Astrocyte (in vitro differentiated cells and primary cell): ENCODE results near the gene ADARB2. TPM values are rescaled to one million over a fixed set of nuclear protein-coding genes. Genes with fewer than 3 reads are reported as not detected.

Experiments
- DNase-seq: peaks from one replicate; pipeline ENCODE4 v3.0.0-alpha.2; 2010; ENCODE audit warnings: low read depth
- FAIRE-seq: peaks from 2 replicates; lab custom pipeline; 2011; peaks lifted over from hg19 to GRCh38; lab: Jason Lieb, UNC
- H2AFZ ChIP-seq: 2 replicates; pipeline ENCODE4 v1.6.0; 2012; ENCODE audit warnings: low read depth, low read length, inconsistent platforms
- H3K27ac ChIP-seq: 2 replicates; pipeline ENCODE4 v1.5.1; 2011; ENCODE audit warnings: low read depth, low read length, inconsistent platforms
- H3K27me3 ChIP-seq: 2 replicates; pipeline ENCODE4 v1.6.0; 2011; ENCODE audit warnings: low read length, inconsistent platforms; ENCODE audit not compliant: insufficient read depth
- H3K36me3 ChIP-seq: 2 replicates; pipeline ENCODE4 v1.5.1; 2011; ENCODE audit warnings: low read length, inconsistent platforms; ENCODE audit not compliant: insufficient read depth
- H3K4me1 ChIP-seq: 2 replicates; pipeline ENCODE4 v1.5.1; 2011; ENCODE audit warnings: low read length, inconsistent platforms; ENCODE audit not compliant: insufficient read depth
- H3K4me2 ChIP-seq: 2 replicates; pipeline ENCODE4 v1.6.0; 2012; ENCODE audit warnings: low read length, inconsistent platforms
- H3K4me3 ChIP-seq: 2 replicates; pipeline ENCODE4 v1.5.1; 2011; ENCODE audit warnings: low read depth, mild to moderate bottlenecking, low read length, inconsistent platforms; ENCODE audit not compliant: insufficient read depth
- H3K79me2 ChIP-seq: 2 replicates; pipeline ENCODE4 v1.6.0; 2012; ENCODE audit warnings: mild to moderate bottlenecking, low read length, inconsistent platforms; ENCODE audit not compliant: insufficient read depth
- H3K9ac ChIP-seq: 2 replicates; pipeline ENCODE4 v1.6.0; 2012; ENCODE audit warnings: mild to moderate bottlenecking, low read length, inconsistent platforms
- H3K9me3 ChIP-seq: 2 replicates; pipeline ENCODE4 v1.5.1; 2012; ENCODE audit warnings: low read depth, mild to moderate bottlenecking, low read length, inconsistent platforms; ENCODE audit not compliant: insufficient read depth
- H4K20me1 ChIP-seq: 2 replicates; pipeline ENCODE4 v1.6.0; 2012; ENCODE audit warnings: low read length, inconsistent platforms; ENCODE audit not compliant: insufficient read depth
- H3K27ac Mint-ChIP-seq: one replicate; pipeline ENCODE4 v1.8.0; 2021; ENCODE audit warnings: mild to moderate bottlenecking, mixed read lengths; ENCODE audit not compliant: unreplicated experiment
- H3K27me3 Mint-ChIP-seq: one replicate; pipeline ENCODE4 v1.8.0; 2021; ENCODE audit warnings: low read depth, mixed read lengths; ENCODE audit not compliant: unreplicated experiment
- H3K36me3 Mint-ChIP-seq: one replicate; pipeline ENCODE4 v1.8.0; 2021; ENCODE audit warnings: low read depth, mixed read lengths; ENCODE audit not compliant: unreplicated experiment
- H3K4me1 Mint-ChIP-seq: one replicate; pipeline ENCODE4 v1.8.0; 2021; ENCODE audit warnings: low read depth, mixed read lengths; ENCODE audit not compliant: unreplicated experiment
- H3K4me3 Mint-ChIP-seq: one replicate; pipeline ENCODE4 v1.8.0; 2021; ENCODE audit warnings: mild to moderate bottlenecking, moderate library complexity, mixed read lengths; ENCODE audit not compliant: unreplicated experiment
- H3K9me3 Mint-ChIP-seq: one replicate; pipeline ENCODE4 v1.8.0; 2021; ENCODE audit warnings: mild to moderate bottlenecking, mixed read lengths; ENCODE audit not compliant: unreplicated experiment
- EZH2 ChIP-seq: IDR thresholded peaks from 2 replicates; pipeline ENCODE4 v1.6.1; 2012; ENCODE audit warnings: mild to moderate bottlenecking, low read length, inconsistent platforms; ENCODE audit not compliant: insufficient read depth
- total RNA-seq: library from RNA; stranded (reverse); gene quantifications from 2 replicates; pipeline ENCODE4 v1.2.1, GENCODE V29; 2021
- TF ChIP-seq, protein P1 (sequence below): IDR thresholded peaks from 2 replicates; pipeline ENCODE4 v1.5.1; 2011; ENCODE audit warnings: low read depth, mild to moderate bottlenecking, inconsistent platforms, low read length, moderate library complexity; ENCODE audit not compliant: insufficient read depth

Gene ADARB2
- total RNA-seq, 1 donor from 2014 or later = 0.18 TPM

DNA sequence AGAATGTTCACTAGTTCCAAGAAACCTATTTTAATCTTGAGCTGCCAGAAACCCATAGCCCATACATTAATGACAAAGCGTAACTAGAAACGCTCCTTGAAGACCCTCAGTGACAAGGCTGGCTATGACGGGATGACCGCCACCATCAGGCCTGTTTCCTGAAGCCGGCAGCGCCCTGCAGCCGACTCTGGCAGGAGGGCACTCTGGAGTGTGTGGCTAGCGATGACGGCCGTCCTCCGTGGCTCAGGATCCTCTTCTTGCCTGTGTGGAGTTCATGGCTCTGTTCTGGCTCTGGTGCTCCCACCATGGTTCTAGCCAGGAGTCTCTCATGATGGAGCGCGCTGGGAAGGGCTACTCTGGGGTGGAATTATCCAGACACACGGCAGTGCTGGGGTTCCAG, 224.1 kb downstream of the ADARB2 start:
- H3K4me3 Mint-ChIP-seq = no peak overlapping the region
- H3K9ac ChIP-seq = no peak overlapping the region
- no peak overlapping the region for H3K27ac Mint-ChIP-seq
- H3K4me2 ChIP-seq = no peak overlapping the region
- no peaks in the 10 kb centered on the region for H3K4me1 ChIP-seq
- TF ChIP-seq, protein P1, sequence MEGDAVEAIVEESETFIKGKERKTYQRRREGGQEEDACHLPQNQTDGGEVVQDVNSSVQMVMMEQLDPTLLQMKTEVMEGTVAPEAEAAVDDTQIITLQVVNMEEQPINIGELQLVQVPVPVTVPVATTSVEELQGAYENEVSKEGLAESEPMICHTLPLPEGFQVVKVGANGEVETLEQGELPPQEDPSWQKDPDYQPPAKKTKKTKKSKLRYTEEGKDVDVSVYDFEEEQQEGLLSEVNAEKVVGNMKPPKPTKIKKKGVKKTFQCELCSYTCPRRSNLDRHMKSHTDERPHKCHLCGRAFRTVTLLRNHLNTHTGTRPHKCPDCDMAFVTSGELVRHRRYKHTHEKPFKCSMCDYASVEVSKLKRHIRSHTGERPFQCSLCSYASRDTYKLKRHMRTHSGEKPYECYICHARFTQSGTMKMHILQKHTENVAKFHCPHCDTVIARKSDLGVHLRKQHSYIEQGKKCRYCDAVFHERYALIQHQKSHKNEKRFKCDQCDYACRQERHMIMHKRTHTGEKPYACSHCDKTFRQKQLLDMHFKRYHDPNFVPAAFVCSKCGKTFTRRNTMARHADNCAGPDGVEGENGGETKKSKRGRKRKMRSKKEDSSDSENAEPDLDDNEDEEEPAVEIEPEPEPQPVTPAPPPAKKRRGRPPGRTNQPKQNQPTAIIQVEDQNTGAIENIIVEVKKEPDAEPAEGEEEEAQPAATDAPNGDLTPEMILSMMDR = no peak
- TF ChIP-seq EZH2 = no peak
- H3K27me3 Mint-ChIP-seq = peaks cover 42% of the 10 kb centered on the region
- DNase-seq (no peak), FAIRE-seq (no peak)
- no peak overlapping the region for H3K4me3 ChIP-seq
- peaks cover 4% of the 10 kb centered on the region for H3K4me1 Mint-ChIP-seq
- no peak overlapping the region for H2AFZ ChIP-seq
- no peaks in the 10 kb centered on the region for H3K36me3 ChIP-seq
- no peaks in the 10 kb centered on the region for H3K36me3 Mint-ChIP-seq
- peaks cover 5% of the 10 kb centered on the region for H3K9me3 Mint-ChIP-seq
- H3K27ac ChIP-seq = no peak overlapping the region
- H3K27me3 ChIP-seq = no peaks in the 10 kb centered on the region
- peaks cover 23% of the 10 kb centered on the region for H3K9me3 ChIP-seq
- no peaks in the 10 kb centered on the region for H4K20me1 ChIP-seq
- no peaks in the 10 kb centered on the region for H3K79me2 ChIP-seq

GRCh38 chr10:1509011-1509530, 228.3 kb downstream of the ADARB2 start:
- no peak for DNase-seq
- H3K4me1 Mint-ChIP-seq = no peaks in the 10 kb centered on the region
- H3K79me2 ChIP-seq = no peaks in the 10 kb centered on the region

GRCh38 chr10:1508096-1508495, 229.2 kb downstream of the ADARB2 start:
- TF ChIP-seq EZH2 = no peak
- TF ChIP-seq, protein P1 = no peak
- Mint-ChIP-seq H3K27ac (no peak overlapping the region), H3K36me3 (peaks cover 3% of the 10 kb centered on the region), H3K27me3 (peaks cover 19% of the 10 kb centered on the region), H3K4me1 (no peaks in the 10 kb centered on the region), H3K4me3 (no peak overlapping the region), H3K9me3 (peaks cover 7% of the 10 kb centered on the region)
- no peak overlapping the region for H3K27ac ChIP-seq
- H3K36me3 ChIP-seq = no peaks in the 10 kb centered on the region
- no peaks in the 10 kb centered on the region for H3K4me1 ChIP-seq
- H3K9ac ChIP-seq = no peak overlapping the region
- no peaks in the 10 kb centered on the region for H3K79me2 ChIP-seq
- no peak overlapping the region for H2AFZ ChIP-seq
- no peak overlapping the region for H3K4me3 ChIP-seq
- H4K20me1 ChIP-seq = no peaks in the 10 kb centered on the region
- FAIRE-seq (no peak), DNase-seq (no peak)
- no peak overlapping the region for H3K4me2 ChIP-seq
- no peaks in the 10 kb centered on the region for H3K27me3 ChIP-seq
- H3K9me3 ChIP-seq = peaks cover 31% of the 10 kb centered on the region

More at GRCh38 chr10:1509011-1509530, 228.3 kb downstream of the ADARB2 start:
- Mint-ChIP-seq H3K36me3 (peaks cover 3% of the 10 kb centered on the region), H3K27me3 (peaks cover 26% of the 10 kb centered on the region), H3K9me3 (peaks cover 6% of the 10 kb centered on the region), H3K27ac (no peak overlapping the region), H3K4me3 (no peak overlapping the region)
- TF ChIP-seq, protein P1 = no peak
- TF ChIP-seq EZH2 = no peak
- Histone ChIP-seq H3K4me1 (no peaks in the 10 kb centered on the region), H3K36me3 (no peaks in the 10 kb centered on the region), H3K4me2 (no peak overlapping the region), H3K4me3 (no peak overlapping the region), H4K20me1 (no peaks in the 10 kb centered on the region), H3K27me3 (no peaks in the 10 kb centered on the region), H2AFZ (no peak overlapping the region), H3K9ac (no peak overlapping the region), H3K27ac (no peak overlapping the region), H3K9me3 (peaks cover 33% of the 10 kb centered on the region)
- no peak for FAIRE-seq
